ENCODE measurements around the gene COL4A5.

COL4A5 gene

DNA sequence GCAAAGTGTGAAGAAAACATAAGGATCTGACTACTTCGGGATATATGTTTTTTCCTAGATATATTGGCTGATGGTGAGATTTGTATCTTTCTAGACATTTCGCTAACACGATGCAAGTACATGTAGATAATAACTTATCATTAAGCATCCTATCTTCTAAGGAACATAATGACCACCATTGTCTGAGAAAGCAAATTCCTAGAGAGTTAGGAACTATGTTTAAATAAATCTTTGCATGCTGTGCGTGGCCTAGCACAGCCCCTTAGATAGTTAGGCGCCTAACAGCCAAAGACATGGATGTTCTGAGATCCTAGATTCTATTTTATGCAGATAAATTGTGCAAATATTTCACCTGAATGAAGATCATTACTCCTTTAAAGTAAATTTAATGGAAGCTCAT is 4.4 kb upstream of the COL4A5 start:
- no peak for DNase-seq (ENCODE audit: low read depth)
- no peak for TF ChIP-seq CTCF (conservative IDR thresholded peaks at IDR 0.05; ENCODE audit: low read depth, low read length)
- no peak overlapping the region for H3K4me3 ChIP-seq (ENCODE audit: low read depth, low read length)

DNA sequence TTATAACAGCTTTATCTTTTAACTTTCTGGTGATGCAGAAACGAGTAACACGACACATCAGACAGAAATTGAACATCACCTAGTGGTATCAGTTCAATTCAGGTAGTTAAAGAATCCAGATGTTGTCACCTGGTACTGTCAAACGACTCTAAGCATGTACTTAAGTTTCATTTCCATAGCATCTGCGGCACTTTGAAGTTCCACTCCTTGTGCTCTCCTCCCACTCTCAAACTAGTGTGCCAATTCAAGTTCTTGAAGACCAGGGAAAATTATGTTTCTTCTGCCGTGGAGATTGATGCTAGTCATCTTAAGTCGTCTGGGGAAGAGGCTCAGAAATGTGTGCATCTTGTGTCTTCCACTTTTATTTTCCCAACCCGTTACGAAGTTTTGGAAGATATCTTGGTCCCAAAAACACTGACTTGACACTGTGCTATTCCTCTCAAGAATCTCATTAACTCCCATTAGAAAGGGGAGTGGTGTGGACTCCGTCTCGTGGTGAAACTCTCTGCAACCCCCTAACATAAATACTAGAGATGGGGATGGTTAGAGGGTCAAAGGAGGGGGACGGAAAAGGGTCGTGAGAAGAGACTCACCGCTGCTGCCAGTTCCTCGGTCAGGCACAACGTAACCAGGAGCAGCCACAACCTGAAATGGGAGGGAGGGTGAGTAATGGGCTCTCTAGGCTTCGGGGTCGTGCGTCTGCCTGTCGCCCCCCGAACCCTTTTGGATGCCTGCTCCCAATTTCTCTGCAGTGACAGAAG is 2.1 kb upstream of the COL4A5 start:
- peak overlapping the region; percentile 63 for H3K4me3 ChIP-seq (ENCODE audit: low read depth, low read length)
- TF ChIP-seq CTCF (conservative IDR thresholded peaks at IDR 0.05; ENCODE audit: low read depth, low read length) = no peak
- no peak for DNase-seq (ENCODE audit: low read depth)

GRCh38 chrX:108438110-108438623 is 1.5 kb upstream of the COL4A5 start, which contains the start of gene COL4A6:
Gene COL4A6, minus strand, starts transcription at chrX:108438422. Its CDS starts 226 bp downstream, at chrX:108438196.
- no peak for DNase-seq (ENCODE audit: low read depth)
- H3K4me3 ChIP-seq (ENCODE audit: low read depth, low read length) = peak within 1 kb of the TSS; percentile 72
- TF ChIP-seq CTCF (conservative IDR thresholded peaks at IDR 0.05; ENCODE audit: low read depth, low read length) = no peak

DNA sequence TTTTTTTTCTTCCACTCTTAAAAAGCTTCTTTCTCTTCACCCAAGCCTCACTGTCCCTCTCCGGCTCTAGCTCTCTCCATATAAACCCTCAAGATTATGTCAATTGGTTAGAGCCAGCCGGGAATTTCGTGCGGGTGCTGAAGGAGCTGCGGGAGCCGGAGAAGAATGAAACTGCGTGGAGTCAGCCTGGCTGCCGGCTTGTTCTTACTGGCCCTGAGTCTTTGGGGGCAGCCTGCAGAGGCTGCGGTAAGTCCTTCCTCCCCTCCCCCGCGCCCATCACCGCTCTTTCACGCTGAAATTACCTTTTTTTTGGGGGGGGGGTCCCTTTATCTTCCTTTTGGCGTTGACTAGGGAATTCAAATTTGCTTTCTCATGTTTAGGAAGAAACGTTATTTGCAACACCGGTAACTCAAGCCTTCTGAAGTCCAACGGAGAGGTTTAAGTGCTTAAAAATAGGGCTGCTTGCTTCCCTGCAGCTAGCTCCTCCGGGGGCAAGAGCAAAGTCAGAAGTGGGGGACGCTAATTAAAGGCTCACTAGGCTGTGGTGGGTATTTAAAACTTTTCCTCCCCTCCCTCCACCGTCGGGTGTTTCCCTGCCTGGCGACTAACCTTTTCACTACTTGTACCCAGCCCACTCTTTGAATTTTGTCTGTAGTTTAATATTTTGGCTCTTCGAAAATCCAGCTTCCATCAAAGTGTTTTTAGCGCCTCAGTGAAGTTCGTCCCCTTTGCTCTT is 491 bp downstream of the COL4A5 start:
- DNase-seq (ENCODE audit: low read depth) = peak; percentile 37
- peak overlapping the region; percentile 72 for H3K4me3 ChIP-seq (ENCODE audit: low read depth, low read length)
- TF ChIP-seq CTCF (conservative IDR thresholded peaks at IDR 0.05; ENCODE audit: low read depth, low read length) = no peak

- TF ChIP-seq CTCF (conservative IDR thresholded peaks at IDR 0.05; ENCODE audit: low read depth, low read length) = no peak
- no peak for DNase-seq (ENCODE audit: low read depth)
- H3K4me3 ChIP-seq (ENCODE audit: low read depth, low read length) = peak overlapping the region; percentile 72
These were observed 3.3 kb downstream of the COL4A5 start for GRCh38 chrX:108442901-108443464.

- peak; percentile 50 for DNase-seq (ENCODE audit: low read depth)
- no peak for TF ChIP-seq CTCF (conservative IDR thresholded peaks at IDR 0.05; ENCODE audit: low read depth, low read length)
- H3K4me3 ChIP-seq (ENCODE audit: low read depth, low read length) = no peak overlapping the region
These were observed 7.7 kb downstream of the COL4A5 start for GRCh38 chrX:108447303-108447702.
